ENCODE results near the gene JAKMIP1.

The JAKMIP1 gene

GRCh38 chr4:6065934-6066590, 134.3 kb downstream of the JAKMIP1 start:
- in situ Hi-C loops (cut with HindIII; ENCODE audit: low sequenced_read_pairs): no loop called here
- no peak for TF ChIP-seq CTCF (IDR thresholded peaks at IDR 0.05; ENCODE audit: low read depth, low read length)
- DNase-seq (ENCODE audit: low read depth, low spot score): no peak
- no peak overlapping the region for H3K4me3 ChIP-seq (ENCODE audit: low read depth, low read length)

DNA sequence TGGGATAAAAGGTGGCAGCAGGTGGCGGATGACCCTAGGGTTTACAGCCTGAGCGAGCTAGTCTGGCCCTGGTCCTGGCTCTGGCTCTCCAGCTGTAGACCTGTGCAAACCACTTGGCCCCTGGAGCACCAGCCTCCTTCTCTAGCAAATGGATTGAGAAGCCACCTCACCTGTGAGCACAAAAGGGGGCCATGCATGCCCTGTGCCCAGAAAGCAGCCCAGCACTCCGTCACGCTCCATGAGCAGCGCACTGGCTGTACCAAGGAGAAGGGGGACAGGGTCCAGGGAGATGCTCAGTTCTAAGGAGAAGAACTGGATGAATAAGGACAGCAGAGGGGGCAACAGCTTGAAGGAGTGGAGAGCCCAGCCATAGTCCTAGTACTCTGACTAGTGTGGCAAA, 135.2 kb downstream of the JAKMIP1 start:
- TF ChIP-seq CTCF (IDR thresholded peaks at IDR 0.05; ENCODE audit: low read depth, low read length): no peak
- in situ Hi-C loops (cut with HindIII; ENCODE audit: low sequenced_read_pairs): no loop called here
- no peak overlapping the region for H3K4me3 ChIP-seq (ENCODE audit: low read depth, low read length)
- DNase-seq (ENCODE audit: low read depth, low spot score): no peak

- no peak overlapping the region for H3K4me3 ChIP-seq (ENCODE audit: low read depth, low read length)
- in situ Hi-C loops (cut with HindIII; ENCODE audit: low sequenced_read_pairs): no loop called here
- no peak for DNase-seq (ENCODE audit: low read depth, low spot score)
- no peak for TF ChIP-seq CTCF (IDR thresholded peaks at IDR 0.05; ENCODE audit: low read depth, low read length)
These were observed 136.0 kb downstream of the JAKMIP1 start for GRCh38 chr4:6064383-6064782.

DNA sequence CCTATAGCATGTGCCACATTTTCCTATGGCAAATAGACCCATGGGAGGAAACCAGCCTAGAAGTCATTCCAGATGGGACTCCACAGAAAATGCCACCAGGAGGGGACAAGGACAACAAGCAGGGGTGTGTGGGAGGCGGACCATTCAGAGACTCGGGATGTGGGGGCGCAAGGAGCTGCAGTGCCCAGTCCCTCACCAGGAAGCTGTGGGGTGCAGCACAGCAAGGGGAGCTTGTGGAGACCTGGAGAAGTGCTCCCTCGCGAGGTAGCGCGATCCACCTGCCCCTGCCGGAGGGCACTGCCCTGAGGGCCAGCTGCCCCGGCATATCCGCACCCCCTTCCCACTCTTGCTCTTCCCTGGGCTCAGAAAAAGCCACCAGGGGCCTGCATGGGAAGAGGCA, 136.7 kb downstream of the JAKMIP1 start:
- no peak for TF ChIP-seq CTCF (IDR thresholded peaks at IDR 0.05; ENCODE audit: low read depth, low read length)
- H3K4me3 ChIP-seq (ENCODE audit: low read depth, low read length): no peak overlapping the region
- in situ Hi-C loops (cut with HindIII; ENCODE audit: low sequenced_read_pairs): no loop called here
- no peak for DNase-seq (ENCODE audit: low read depth, low spot score)

- no peak overlapping the region for H3K4me3 ChIP-seq (ENCODE audit: low read depth, low read length)
- TF ChIP-seq CTCF (IDR thresholded peaks at IDR 0.05; ENCODE audit: low read depth, low read length): no peak
- in situ Hi-C loops (cut with HindIII; ENCODE audit: low sequenced_read_pairs): no loop called here
- no peak for DNase-seq (ENCODE audit: low read depth, low spot score)
These were observed 138.2 kb downstream of the JAKMIP1 start for GRCh38 chr4:6062133-6062532.

GRCh38 chr4:6059375-6059805, 141.0 kb downstream of the JAKMIP1 start:
- in situ Hi-C loops (cut with HindIII; ENCODE audit: low sequenced_read_pairs): no loop called here
- TF ChIP-seq CTCF (IDR thresholded peaks at IDR 0.05; ENCODE audit: low read depth, low read length): no peak
- no peak overlapping the region for H3K4me3 ChIP-seq (ENCODE audit: low read depth, low read length)
- no peak for DNase-seq (ENCODE audit: low read depth, low spot score)
